Mesothelial cell of epicardium (in vitro differentiated cells): ENCODE results near the gene UBP1. TPM values are rescaled to one million over a fixed set of nuclear protein-coding genes. Genes with fewer than 3 reads are reported as not detected.
"Not testable (repeated sequence)": the region's sequence is repeated elsewhere in the genome, so short reads cannot be mapped to it uniquely, and the experiment has no call there.

Experiments
- DNase-seq, 2 experiments: peaks; one replicate each; pipeline ENCODE4 v3.0.0; 2021; ENCODE audit warnings: low spot score in 2 of 2; ENCODE audit not compliant: unreplicated experiment in 2 of 2
- H3K27ac Mint-ChIP-seq: 2 replicates; pipeline ENCODE4 v1.8.0; 2021; ENCODE audit warnings: mixed read lengths
- H3K27me3 Mint-ChIP-seq: 2 replicates; pipeline ENCODE4 v1.8.0; 2021; ENCODE audit warnings: low read depth, mixed read lengths
- H3K36me3 Mint-ChIP-seq: 2 replicates; pipeline ENCODE4 v1.8.0; 2021; ENCODE audit warnings: mixed read lengths
- H3K4me1 Mint-ChIP-seq: 2 replicates; pipeline ENCODE4 v1.8.0; 2021; ENCODE audit warnings: mixed read lengths
- H3K4me3 Mint-ChIP-seq: 2 replicates; pipeline ENCODE4 v1.8.0; 2021; ENCODE audit warnings: mild to moderate bottlenecking, moderate library complexity, mixed read lengths
- H3K9me3 Mint-ChIP-seq: 2 replicates; pipeline ENCODE4 v1.8.0; 2021; ENCODE audit warnings: mixed read lengths
- CTCF ChIP-seq: fragments of 200-600 bp; sonication (generic); IDR thresholded peaks from one replicate; pipeline ENCODE4 v1.5.0; 2021; ENCODE audit warnings: antibody characterized with exemption; ENCODE audit not compliant: unreplicated experiment
- total RNA-seq: library from RNA; stranded (reverse); gene quantifications from 3 replicates; pipeline ENCODE4 v1.2.1, GENCODE V29; 2021

UBP1 gene
- total RNA-seq, 1 donor from 2014 or later: 81.5 TPM

- Mint-ChIP-seq H3K27ac (no peak overlapping the region), H3K4me3 (no peak overlapping the region), H3K27me3 (no peaks in the 10 kb centered on the region), H3K4me1 (peaks cover 15% of the 10 kb centered on the region), H3K9me3 (no peaks in the 10 kb centered on the region), H3K36me3 (peaks cover 28% of the 10 kb centered on the region)
- TF ChIP-seq CTCF: no peak
- DNase-seq: no peak
These were observed 14.8 kb downstream of the UBP1 start for GRCh38 chr3:33425453-33425852.

- TF ChIP-seq CTCF: no peak
- H3K4me1 Mint-ChIP-seq: peaks cover 15% of the 10 kb centered on the region
- no peak for DNase-seq
- H3K27ac Mint-ChIP-seq: no peak overlapping the region
- H3K36me3 Mint-ChIP-seq: peaks cover 31% of the 10 kb centered on the region
- H3K27me3 Mint-ChIP-seq: no peaks in the 10 kb centered on the region
- no peak overlapping the region for H3K4me3 Mint-ChIP-seq
- peaks cover 2% of the 10 kb centered on the region for H3K9me3 Mint-ChIP-seq
These were observed 15.4 kb downstream of the UBP1 start for GRCh38 chr3:33424606-33425452.

- peaks cover 43% of the 10 kb centered on the region for H3K36me3 Mint-ChIP-seq
- H3K27me3 Mint-ChIP-seq: no peaks in the 10 kb centered on the region
- no peak for TF ChIP-seq CTCF
- H3K4me3 Mint-ChIP-seq: no peak overlapping the region
- H3K4me1 Mint-ChIP-seq: no peaks in the 10 kb centered on the region
- H3K9me3 Mint-ChIP-seq: peaks cover 3% of the 10 kb centered on the region
- H3K27ac Mint-ChIP-seq: no peak overlapping the region
- DNase-seq: no peak
These were observed 19.2 kb downstream of the UBP1 start for GRCh38 chr3:33420966-33421365.

- DNase-seq: no peak
- H3K27me3 Mint-ChIP-seq: no peaks in the 10 kb centered on the region
- peaks cover 43% of the 10 kb centered on the region for H3K36me3 Mint-ChIP-seq
- H3K27ac Mint-ChIP-seq: no peak overlapping the region
- TF ChIP-seq CTCF: no peak
- H3K9me3 Mint-ChIP-seq: peaks cover 3% of the 10 kb centered on the region
- no peak overlapping the region for H3K4me3 Mint-ChIP-seq
- H3K4me1 Mint-ChIP-seq: no peaks in the 10 kb centered on the region
These were observed 20.3 kb downstream of the UBP1 start for GRCh38 chr3:33419948-33420347.

- peaks cover 42% of the 10 kb centered on the region for H3K36me3 Mint-ChIP-seq
- no peak for TF ChIP-seq CTCF
These were observed 23.0 kb downstream of the UBP1 start for GRCh38 chr3:33417066-33417673.

GRCh38 chr3:33410816-33411215 lies 29.4 kb downstream of the UBP1 start:
- H3K36me3 Mint-ChIP-seq: peaks cover 49% of the 10 kb centered on the region
- not testable (repeated sequence) for DNase-seq, H3K4me1 Mint-ChIP-seq, H3K9me3 Mint-ChIP-seq, H3K27me3 Mint-ChIP-seq, H3K4me3 Mint-ChIP-seq, H3K27ac Mint-ChIP-seq

More at GRCh38 chr3:33417066-33417673, 23.0 kb downstream of the UBP1 start:
- H3K27ac Mint-ChIP-seq: no peak overlapping the region
- H3K9me3 Mint-ChIP-seq: peaks cover 6% of the 10 kb centered on the region
- no peak for DNase-seq
- no peaks in the 10 kb centered on the region for H3K4me1 Mint-ChIP-seq
- H3K4me3 Mint-ChIP-seq: no peak overlapping the region
- no peaks in the 10 kb centered on the region for H3K27me3 Mint-ChIP-seq
